Breast epithelium (tissue), 4 donors: Measurements from ENCODE around the gene CHD2. TPM values are rescaled to one million over a fixed set of nuclear protein-coding genes. Genes with fewer than 3 reads are reported as not detected.

Source experiments
- DNase-seq, 2 donors: peaks; one replicate each; pipeline ENCODE4 v3.0.0-alpha.2; 2019; ENCODE audit warnings: low spot score in 2 of 2
- H3K27ac ChIP-seq, 2 donors: fragments of 200-600 bp; sonication (generic) in 1 of 2; one replicate each; pipeline ENCODE4 v1.5.1; 2016 to 2019; ENCODE audit warnings: mild to moderate bottlenecking in 1 of 2
- H3K27me3 ChIP-seq, 2 donors: fragments of 200-600 bp; sonication (generic) in 1 of 2; one replicate each; pipeline versions ENCODE4 v1.5.1 to v1.6.0; 2017 to 2019; ENCODE audit warnings: control low read depth in 1 of 2, mild to moderate bottlenecking in 1 of 2
- H3K36me3 ChIP-seq: fragments of 200-600 bp; one replicate; pipeline ENCODE4 v1.5.1; 2019
- H3K4me1 ChIP-seq, 2 donors: fragments of 200-600 bp; sonication (generic); one replicate each; pipeline ENCODE4 v1.5.1; 2016 to 2019; ENCODE audit warnings: control low read depth in 1 of 2
- H3K4me3 ChIP-seq, 3 donors: fragments of 200-600 bp; sonication (generic); 1 replicate in 2 of 3; 2 replicates in 1 of 3; pipeline ENCODE4 v1.5.1; 2016 to 2019; ENCODE audit warnings: mild to moderate bottlenecking in 3 of 3, moderate library complexity in 2 of 3
- H3K9me3 ChIP-seq, 2 donors: fragments of 200-600 bp; sonication (generic) in 1 of 2; one replicate each; pipeline ENCODE4 v1.5.1; 2016 to 2019; ENCODE audit warnings: control low read depth in 1 of 2
- CTCF ChIP-seq, 3 donors: fragments of 450-650 bp; IDR thresholded peaks; one replicate each; pipeline ENCODE4 v1.5.1; 2016 to 2017; ENCODE audit warnings: antibody characterized with exemption in 3 of 3, mild to moderate bottlenecking in 3 of 3, moderate library complexity in 3 of 3
- POLR2A ChIP-seq: fragments of 450-650 bp; IDR thresholded peaks from one replicate; pipeline ENCODE4 v1.6.1; 2016; ENCODE audit warnings: antibody characterized with exemption, mild to moderate bottlenecking, moderate library complexity
- POLR2AphosphoS5 ChIP-seq, 3 donors: sonication (generic); formaldehyde crosslinking; IDR thresholded peaks; one replicate each; pipeline ENCODE4 v1.6.1; 2017; ENCODE audit warnings: antibody characterized with exemption in 3 of 3
- intact Hi-C: fragments of 100-400 bp; cut with DNase I; formaldehyde crosslinking; loops from one replicate; pipeline ENCODE4 v1.15.1; 2023; ENCODE audit warnings: low total_unique reads
- total RNA-seq, 3 donors: library from RNA; depleted of rRNA; stranded (reverse); fragments of >200 nt; gene quantifications; one replicate each; pipeline ENCODE4 v1.1.0, GENCODE V29; 2016

CHD2 gene
- total RNA-seq, 3 donors from 2014 or later = 137 to 215 (median 197) TPM

- Histone ChIP-seq H3K4me3 (no peak overlapping the region), H3K9me3 (no peaks in the 10 kb centered on the region), H3K27ac (no peak overlapping the region), H3K27me3 (no peaks in the 10 kb centered on the region), H3K4me1 (no peaks in the 10 kb centered on the region), H3K36me3 (peaks cover 6% of the 10 kb centered on the region)
- no peak for TF ChIP-seq CTCF (IDR thresholded peaks at IDR 0.05)
- TF ChIP-seq POLR2AphosphoS5 (IDR thresholded peaks at IDR 0.05) = no peak
- no peak for DNase-seq
- intact Hi-C loops = no loop called here
Measured at GRCh38 chr15:92971081-92971480, 71.0 kb downstream of the CHD2 start.

GRCh38 chr15:92971713-92972112 lies 71.6 kb downstream of the CHD2 start:
- Histone ChIP-seq H3K4me1 (no peaks in the 10 kb centered on the region), H3K27me3 (no peaks in the 10 kb centered on the region), H3K27ac (no peak overlapping the region), H3K9me3 (no peaks in the 10 kb centered on the region), H3K4me3 (no peak overlapping the region), H3K36me3 (peaks cover 6% of the 10 kb centered on the region)
- no peak for DNase-seq
- intact Hi-C loops = no loop called here
- no peak for TF ChIP-seq POLR2AphosphoS5 (IDR thresholded peaks at IDR 0.05)
- no peak for TF ChIP-seq CTCF (IDR thresholded peaks at IDR 0.05)
- TF ChIP-seq POLR2A = no peak

- Histone ChIP-seq H3K27ac (no peak overlapping the region), H3K36me3 (peaks cover 6% of the 10 kb centered on the region), H3K4me1 (no peaks in the 10 kb centered on the region), H3K4me3 (no peak overlapping the region), H3K27me3 (no peaks in the 10 kb centered on the region), H3K9me3 (no peaks in the 10 kb centered on the region)
- intact Hi-C loops = loop anchor here (2.0 kb wide), 1 partner anchor 44 kb away; no protein-coding TSS in a partner anchor
- DNase-seq = no peak
- TF ChIP-seq POLR2AphosphoS5 (IDR thresholded peaks at IDR 0.05) = no peak
- TF ChIP-seq POLR2A = no peak
- TF ChIP-seq CTCF (IDR thresholded peaks at IDR 0.05) = no peak
Measured at GRCh38 chr15:92974183-92974915, 74.2 kb downstream of the CHD2 start.

GRCh38 chr15:92979011-92979701 lies 79.0 kb downstream of the CHD2 start:
- Histone ChIP-seq H3K36me3 (peaks cover 6% of the 10 kb centered on the region), H3K9me3 (no peaks in the 10 kb centered on the region), H3K4me3 (no peak overlapping the region), H3K27ac (no peak overlapping the region), H3K27me3 (no peaks in the 10 kb centered on the region), H3K4me1 (no peaks in the 10 kb centered on the region)
- no peak for DNase-seq
- intact Hi-C loops = no loop called here
- TF ChIP-seq POLR2A (no peak), CTCF (IDR thresholded peaks at IDR 0.05) (no peak), POLR2AphosphoS5 (IDR thresholded peaks at IDR 0.05) (no peak)

- Histone ChIP-seq H3K4me3 (no peak overlapping the region), H3K9me3 (no peaks in the 10 kb centered on the region), H3K27me3 (no peaks in the 10 kb centered on the region), H3K4me1 (no peaks in the 10 kb centered on the region), H3K36me3 (no peaks in the 10 kb centered on the region), H3K27ac (peak overlapping the region in 1 of 2 donors; percentile 68)
- intact Hi-C loops = no loop called here
- TF ChIP-seq POLR2A (no peak), CTCF (IDR thresholded peaks at IDR 0.05) (no peak), POLR2AphosphoS5 (IDR thresholded peaks at IDR 0.05) (no peak)
- no peak for DNase-seq
Measured at GRCh38 chr15:92981333-92981732, 81.2 kb downstream of the CHD2 start.
